ENCODE results near the gene CLIC3. TPM values are rescaled to one million over a fixed set of nuclear protein-coding genes. Genes with fewer than 3 reads are reported as not detected.
A peak's percentile ranks its signal among the peaks of the same experiment; 100 is the strongest.

Gene CLIC3
- polyA plus RNA-seq, 1 donor: not detected

DNA sequence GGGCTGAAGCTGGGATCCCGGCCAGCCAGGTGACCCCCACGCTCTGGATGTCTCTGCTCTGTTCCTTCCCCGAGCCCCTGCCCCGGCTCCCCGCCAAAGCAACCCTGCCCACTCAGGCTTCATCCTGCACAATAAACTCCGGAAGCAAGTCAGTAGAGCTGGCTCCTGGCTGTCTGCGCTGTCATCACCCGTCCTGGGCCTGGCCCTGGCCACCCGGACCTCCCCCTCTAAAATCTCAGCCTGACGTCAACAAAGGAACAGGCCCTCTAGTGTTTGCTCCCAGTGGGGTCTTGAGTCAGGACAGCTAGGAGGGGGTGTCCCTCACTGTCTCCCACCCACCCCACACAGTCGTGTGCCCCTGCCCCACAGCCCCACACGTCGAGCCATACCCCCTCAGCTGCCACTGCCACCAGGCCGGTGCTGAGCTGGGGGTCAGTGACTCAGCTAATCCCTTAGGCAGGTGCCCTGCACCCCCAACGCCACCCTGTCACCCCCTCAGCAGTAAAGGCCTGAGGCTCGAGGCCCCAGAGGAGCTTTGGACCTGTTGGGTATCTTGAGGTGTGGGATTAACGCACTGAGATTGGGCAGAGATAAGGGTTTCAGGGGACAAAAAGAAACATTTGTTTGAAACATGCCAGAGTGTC, 14.7 kb downstream of the CLIC3 start:
- DNase-seq: no peak

DNA sequence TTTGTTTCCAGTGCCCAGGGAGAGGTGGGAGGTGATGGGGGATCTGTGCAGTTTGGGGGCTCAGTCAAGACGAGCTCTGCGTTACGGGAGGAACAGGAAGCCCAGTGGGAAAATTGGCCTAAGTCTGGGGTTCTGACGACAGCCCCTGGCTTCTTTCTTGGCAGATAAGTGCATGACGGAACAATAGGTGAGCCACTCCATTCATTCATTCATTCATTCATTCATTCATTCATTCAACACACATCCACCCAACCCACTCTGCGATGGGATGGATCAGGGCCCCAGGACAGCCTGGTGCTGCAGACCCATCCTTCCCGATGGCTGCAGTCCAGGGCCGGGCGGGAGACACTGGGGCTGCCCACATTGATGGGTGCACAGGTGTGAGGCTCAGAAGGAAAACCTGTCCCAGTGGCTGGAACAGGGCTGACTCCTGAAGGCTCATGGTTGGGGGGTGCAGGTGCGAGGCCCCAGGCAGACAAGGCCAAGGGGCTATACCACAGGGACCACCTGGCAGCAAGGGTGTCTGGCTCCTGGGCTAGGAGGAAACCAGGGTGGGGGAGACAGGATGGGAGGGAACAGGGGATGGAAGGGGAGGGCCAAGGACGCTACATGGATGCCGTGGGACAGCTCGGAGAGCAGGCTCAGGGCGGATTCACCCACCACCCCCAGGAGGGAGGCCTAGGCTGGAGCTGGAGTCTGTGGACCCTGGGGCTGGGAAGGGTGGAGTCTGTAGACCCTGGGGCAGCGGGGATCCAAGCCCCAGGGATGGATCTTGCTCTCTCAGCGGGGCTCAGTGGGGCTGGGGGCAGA, 15.5 kb downstream of the CLIC3 start:
- no peak for DNase-seq

DNA sequence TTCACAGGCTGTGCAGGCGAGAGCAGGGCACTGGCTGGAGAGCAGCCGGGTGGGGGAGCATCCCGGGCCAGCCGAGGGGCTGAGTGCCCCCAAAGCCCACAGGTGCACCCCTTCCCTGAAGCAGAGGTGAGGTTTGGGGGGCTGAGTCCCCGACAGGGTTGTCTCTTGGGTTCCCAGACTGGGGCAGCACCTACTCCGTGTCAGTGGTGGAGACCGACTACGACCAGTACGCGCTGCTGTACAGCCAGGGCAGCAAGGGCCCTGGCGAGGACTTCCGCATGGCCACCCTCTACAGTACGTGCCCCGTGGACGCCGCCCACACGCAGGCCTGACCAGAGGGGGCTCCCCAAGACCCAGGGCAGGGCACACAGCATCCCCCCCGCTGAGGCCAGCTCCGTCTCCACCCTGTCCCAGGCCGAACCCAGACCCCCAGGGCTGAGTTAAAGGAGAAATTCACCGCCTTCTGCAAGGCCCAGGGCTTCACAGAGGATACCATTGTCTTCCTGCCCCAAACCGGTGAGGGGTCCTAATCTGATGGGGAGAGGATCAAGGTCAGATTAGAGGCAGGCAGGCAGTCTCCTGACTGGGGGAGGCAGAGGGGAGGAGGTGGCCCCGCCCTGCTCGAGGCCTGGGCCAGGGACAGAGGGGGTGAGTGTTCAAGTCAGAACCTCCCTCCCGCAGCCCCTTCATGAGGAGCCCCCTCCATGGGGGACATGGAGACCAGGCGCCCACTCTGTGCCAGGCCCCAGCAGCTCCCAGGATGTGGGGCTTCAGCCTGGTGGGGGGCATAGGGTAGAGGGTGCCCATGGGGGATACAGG, 16.4 kb downstream of the CLIC3 start:
- DNase-seq: no peak

DNA sequence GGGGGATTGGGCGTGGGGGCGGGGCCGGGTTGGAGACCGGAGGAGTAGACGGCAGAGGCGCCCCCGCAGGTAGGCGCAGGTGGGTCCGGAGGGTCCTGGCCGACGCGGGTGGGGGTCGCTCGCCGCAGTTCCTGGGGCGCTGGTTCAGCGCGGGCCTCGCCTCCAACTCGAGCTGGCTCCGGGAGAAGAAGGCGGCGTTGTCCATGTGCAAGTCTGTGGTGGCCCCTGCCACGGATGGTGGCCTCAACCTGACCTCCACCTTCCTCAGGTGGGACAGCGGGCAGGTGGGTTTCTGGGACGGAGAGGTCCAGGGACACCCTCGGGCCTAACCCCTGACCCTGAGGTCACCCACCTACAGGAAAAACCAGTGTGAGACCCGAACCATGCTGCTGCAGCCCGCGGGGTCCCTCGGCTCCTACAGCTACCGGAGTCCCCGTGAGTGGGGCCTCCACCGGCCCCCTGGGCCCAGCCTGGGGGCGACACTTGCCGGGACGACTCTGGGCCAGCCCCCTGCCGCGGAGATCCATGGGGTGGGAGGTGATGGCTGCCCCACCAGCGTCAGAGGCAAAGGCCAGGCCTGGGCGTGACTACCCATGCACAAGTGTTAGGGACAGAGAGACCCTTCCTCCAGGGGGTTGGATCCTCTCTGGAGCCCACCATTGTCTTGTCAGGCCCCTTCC, 17.4 kb downstream of the CLIC3 start:
- DNase-seq: no peak

DNA sequence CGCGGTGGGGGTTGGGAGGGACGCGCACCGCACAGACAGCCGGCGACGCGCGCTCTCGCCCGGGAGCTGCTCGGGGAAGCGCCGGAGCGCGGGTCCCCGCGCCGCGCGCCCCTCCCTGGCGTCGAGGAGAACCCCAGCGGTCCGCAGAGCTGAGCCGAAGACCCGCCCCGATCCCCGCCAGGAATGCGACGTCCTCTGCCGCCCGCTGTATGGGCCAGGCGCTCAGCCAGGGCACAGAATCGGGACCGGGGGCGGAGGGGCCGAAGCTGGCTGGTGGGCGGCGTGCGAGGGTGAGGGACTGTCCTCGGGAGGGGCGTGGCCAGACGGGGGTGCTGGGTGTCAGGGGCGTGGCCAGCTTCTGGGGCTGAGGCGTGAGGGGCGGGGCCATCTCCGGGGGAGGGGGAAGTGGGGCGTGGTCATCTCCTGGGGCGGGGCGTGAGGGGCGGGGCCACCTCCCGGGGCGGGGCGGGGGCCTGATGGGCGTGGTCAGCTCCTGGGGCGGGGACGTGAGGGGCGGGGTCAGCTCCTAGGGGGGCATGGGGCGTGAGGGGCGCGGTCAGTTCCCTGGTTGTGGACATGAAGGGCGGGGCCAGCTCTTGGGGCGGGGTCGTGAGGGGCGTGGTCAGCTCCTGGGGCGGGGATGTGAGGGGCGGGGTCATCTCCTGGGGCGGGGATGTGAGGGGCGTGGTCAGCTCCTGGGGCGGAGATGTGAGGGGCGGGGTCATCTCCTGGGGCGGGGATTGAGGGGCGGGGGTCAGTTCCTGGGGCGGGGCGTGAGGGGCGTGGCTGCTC, 18.1 kb downstream of the CLIC3 start:
- peak; percentile 54 for DNase-seq

DNA sequence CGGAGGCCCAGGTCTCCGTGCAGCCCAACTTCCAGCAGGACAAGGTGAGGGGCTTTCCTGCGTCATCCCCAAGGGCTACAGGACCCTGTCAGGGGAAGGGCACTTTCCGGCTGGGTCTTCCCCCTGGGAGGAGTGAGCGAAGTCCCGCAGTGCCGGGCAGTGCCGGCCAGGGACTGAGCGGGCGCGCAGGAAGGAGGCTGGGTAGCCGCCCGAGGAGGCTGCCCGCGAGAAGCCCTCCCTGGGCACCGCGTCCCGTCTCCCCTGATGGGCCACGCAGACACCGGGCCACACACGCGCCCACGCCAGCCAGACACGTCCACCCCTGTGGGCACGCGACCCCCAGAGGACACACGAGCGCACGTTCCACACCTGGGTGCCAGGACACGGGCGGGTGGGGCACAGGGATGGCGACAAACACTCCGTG, 18.7 kb downstream of the CLIC3 start:
- no peak for DNase-seq

DNA sequence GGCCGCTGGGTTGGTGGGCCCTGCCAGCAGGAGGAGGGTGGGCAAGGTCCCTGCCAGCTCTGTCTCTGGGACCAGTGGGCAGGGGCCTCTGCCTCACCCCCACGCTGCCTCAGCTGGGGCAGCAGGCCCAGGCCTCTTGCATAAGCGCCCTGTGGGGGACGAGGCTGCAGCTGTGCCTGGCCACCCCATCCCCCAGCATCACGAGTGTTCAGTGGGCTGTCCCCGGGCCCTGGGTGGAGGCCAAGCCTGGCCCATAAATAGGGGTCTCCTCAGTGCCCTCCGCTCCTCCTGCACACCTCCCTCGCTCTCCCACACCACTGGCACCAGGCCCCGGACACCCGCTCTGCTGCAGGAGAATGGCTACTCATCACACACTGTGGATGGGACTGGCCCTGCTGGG, 19.1 kb downstream of the CLIC3 start, which contains the start of gene PTGDS:
Gene PTGDS (plus strand): TSS at position 282 of the 400 bp plus-strand sequence. CDS start 75 bp downstream, at position 357.
- DNase-seq: no peak

DNA sequence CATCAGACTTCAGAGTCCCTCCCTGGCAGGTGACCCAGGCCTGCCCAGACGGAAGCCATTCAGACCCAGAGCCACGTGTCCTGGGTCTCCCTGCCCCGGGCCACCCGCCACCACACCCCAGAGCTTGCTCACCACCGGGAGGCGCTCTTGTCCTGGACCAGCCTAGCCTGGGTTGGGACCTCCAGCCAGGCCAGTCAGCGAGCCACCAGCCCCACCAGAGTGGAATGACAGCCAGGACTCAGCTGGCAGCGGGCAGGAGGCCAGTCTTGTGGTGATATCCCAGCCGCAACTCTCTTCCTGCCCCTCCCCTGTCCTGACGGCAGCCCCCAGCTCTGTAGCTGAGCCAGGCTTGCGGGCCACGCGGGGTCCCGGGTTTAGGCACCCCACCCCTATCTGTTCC, 20.7 kb downstream of the CLIC3 start:
- no peak for DNase-seq

DNA sequence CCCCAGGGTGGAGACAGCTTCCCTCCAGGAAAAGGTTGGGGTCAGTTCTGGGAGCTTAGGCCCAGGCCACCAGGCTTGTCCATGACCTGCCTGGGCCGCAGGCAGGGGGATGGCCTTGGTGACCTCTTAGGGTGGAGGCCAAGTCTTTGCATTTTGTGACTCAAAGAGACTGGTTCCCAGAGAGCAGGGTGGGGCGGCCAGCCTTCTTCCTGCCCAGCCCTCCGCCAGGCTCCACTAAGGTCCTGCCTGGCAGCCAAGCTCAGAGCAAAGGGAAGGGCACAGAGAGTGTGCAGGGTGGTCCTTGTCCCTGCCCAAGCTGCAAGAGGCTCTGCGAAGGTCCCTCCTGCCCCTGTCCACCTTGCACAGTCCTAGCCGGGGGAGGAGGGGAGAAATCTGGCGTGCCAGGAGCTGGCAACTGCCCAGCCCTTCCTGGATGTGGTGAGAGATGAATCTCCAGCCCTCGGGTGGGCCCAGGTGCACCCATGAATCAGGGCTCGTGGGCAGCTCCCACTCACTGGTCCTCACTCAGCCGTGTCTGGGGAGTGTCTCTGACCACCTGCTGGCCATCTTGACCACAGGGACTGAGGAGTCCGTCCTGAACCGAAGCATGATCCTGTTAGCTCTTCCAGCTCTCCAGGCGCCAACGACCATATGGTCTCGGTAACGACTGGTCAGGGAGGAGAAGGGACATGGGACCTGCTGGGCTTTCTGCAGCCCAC, 21.4 kb downstream of the CLIC3 start:
- no peak for DNase-seq

DNA sequence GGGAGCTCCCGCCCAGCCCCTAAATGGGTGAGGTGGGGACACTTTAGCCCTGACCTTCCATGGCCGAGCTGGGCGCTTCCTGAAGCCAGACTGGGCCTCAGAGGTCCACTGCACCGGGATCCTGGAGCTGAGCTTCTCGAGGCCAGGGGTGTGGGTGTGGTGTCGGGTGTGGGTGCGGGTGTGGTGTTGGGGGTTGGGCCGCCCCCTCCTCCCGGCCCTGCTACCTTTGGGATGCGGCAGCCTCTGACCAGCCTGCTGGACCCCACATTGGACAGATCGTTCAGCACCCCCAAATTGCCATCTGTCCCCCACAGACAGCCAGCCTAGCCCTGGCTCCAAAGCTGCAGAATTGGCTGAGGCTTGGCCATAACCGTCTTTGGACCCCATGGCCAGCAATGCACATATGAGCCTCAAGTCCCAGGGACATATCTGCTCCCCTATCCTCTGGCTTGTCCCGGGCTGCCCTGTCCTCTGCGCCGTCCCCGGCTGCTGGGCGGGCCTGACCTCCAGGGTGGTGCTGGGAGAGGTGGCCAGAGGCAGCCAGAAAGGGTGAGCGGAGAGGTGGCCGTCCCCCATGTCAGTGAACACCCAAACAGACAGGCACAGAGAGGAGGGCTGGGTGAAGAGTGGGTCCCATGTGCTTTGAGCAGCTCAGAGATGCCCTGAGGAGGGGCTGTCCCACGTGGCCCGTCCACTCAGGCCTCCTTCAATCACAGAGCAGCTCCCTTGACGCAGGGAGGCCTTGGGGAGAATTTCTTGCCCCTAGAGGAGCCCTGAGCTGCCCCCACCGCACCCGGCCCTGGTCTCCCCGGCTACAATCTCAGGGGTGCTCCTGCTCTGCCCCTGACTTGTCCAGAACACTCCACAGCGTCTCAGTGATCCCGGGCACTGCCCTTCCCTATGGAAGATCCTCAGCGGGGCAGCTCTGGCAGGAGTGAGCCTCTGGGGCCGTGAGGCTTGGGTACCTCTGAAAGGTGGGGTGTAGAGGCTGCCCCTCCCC, 22.4 kb downstream of the CLIC3 start:
- DNase-seq: no peak

DNA sequence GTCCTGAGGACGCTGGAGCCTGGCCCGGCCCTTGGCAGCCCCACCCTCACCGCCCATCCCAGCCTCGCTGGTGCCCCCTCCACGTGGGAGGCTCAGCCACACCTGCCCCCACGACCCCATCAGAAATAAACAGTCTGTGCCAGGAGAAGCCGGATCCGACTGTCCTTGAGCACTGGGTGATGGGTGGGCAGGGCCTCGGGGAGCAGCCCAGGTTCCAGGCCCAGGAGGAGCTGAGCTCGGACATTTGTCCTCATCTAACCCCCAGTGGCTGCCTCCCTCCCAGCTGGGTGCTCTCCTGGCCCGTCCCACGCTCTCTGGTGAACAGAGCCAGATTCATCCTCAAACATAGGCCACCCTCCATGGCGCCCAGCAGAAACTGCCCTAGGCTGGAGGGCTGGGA, 23.6 kb downstream of the CLIC3 start:
- DNase-seq: no peak

DNA sequence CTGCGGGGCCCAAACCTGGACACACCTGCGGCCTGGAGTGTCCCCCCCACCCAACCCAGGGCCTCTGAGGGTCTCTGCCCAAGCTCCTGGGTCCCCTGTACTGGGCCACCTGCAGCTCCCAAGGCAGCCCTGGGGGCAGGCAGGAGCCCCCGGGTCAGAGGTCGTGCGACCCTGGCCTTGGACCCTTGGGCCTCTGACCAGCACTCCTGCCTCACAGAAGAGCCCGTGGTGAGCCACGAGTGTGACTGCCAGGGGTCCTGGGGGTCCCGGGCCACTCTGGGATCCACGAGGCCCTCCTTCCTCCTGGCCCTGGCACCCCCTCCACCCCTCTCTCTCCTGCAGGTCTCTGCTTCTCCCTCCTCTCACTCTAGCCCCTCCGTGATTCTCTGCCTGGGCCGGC, 24.0 kb downstream of the CLIC3 start:
- DNase-seq: no peak

DNA sequence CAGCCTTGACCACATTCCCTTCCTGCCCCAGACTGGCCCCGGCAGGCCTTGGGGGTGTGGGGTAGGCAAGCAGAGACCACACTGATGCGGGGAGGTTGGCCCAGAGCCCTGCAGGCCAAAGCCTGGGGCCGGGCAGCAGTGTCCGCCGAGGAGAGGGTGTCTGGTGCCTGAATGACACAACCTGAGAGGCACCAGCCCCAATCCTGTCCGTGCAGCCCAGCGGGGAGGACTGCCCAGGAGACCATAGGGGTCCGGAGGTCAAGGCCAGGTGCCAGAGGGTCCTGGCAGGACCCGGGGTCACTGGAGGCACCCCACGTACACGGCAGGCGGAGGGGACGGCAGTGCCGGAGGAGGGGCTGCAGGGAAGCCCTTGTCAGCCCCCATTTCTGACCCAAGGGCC, 24.6 kb downstream of the CLIC3 start:
- DNase-seq: no peak

DNA sequence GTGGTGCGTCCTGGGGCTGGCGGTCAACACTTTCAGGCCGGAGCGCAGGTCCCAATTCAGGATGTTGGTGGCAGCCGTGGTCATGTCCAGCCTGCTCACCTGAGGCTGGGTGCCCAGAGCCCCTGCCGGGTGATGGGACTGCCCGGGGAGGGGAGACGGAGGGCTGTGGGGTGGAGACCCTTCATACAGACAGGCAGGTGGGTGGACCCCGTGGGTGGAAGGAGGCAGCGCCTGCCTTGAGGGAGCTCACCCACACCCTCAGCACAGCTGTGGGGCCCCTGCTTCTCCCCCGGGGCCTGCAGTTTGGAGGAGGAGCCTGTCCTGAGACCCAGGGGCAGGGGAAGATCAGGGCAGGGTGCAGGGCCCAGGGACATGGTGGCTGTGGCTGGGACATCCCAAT, 26.0 kb downstream of the CLIC3 start:
- DNase-seq: no peak

DNA sequence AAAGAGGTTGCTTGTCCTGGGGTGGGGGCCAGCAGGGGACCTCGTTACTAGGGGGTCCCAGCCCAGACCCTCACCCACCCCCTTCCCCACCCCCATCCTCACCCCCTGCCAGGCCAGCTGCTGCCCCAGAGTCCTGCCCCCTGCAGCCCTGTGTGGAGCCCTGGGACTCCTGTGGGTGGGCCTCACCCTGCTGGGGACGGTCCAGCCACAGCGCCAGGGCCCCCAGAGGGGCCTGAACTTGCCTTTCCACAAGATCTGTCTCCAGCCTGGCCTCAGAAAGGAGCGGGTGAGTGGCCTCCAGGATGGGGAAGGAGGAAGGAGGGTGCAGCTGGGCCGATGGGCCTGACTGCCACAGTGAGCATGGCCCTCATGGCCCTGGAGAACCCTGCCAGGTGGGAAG, 26.6 kb downstream of the CLIC3 start:
- no peak for DNase-seq

DNA sequence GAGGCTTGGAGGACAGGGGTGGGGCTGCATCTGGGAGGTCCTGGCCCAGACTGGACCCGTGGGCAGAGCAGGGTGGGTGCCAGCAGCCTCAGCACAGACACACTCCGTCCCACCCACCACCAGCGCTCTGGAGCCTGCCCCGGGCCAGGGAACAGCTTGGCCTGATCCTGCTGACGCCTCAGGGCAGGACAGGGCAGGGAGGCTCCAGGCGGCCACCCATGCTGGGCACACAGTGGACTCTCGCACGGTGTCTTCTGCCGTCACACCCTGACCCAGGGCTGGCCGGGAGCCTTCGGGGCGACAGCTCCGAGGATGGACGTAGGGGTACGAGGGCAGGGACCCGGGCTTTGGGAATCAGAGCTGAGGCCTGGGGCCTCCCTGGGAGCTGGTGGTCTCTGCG, 27.2 kb downstream of the CLIC3 start:
- DNase-seq: no peak

DNA sequence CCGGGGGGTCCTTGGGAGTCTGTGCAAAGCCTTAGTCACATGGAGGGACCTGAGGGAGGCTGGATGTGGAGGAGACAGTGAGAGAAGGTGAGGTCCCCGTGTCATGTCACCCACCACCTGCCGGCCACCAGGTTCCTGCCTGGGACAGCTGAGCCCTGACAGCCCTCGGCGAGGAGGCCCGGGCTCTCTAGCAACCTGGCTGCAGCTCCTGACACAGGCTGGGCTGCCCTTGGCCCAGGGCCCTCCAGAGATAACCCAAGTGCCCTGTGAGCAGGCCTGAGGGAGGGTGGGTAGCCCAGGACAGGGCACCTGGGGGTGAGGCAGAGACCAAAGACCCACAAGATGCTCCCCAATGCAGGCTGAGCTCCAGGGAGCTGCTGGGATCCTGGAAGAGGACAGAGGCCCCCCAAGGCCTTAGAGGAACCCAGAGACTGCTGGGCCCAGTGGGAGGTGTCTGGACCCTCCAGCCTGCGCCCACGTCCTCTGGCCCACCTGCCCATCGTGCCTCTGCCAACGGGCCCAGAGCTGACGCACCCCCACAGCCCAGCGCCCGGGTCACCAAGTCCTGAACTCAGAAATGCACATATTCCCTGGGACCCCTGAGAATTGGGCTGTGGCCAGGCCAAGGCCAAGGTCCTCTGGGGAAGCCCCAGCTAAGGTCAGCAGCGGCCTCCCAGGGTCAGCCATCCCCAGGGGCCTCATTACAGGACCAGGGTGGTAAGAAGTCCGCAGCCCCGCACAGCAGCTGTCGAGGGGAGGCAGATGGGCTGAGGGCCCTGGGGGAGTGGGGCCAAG, 27.8 kb downstream of the CLIC3 start:
- DNase-seq: no peak

DNA sequence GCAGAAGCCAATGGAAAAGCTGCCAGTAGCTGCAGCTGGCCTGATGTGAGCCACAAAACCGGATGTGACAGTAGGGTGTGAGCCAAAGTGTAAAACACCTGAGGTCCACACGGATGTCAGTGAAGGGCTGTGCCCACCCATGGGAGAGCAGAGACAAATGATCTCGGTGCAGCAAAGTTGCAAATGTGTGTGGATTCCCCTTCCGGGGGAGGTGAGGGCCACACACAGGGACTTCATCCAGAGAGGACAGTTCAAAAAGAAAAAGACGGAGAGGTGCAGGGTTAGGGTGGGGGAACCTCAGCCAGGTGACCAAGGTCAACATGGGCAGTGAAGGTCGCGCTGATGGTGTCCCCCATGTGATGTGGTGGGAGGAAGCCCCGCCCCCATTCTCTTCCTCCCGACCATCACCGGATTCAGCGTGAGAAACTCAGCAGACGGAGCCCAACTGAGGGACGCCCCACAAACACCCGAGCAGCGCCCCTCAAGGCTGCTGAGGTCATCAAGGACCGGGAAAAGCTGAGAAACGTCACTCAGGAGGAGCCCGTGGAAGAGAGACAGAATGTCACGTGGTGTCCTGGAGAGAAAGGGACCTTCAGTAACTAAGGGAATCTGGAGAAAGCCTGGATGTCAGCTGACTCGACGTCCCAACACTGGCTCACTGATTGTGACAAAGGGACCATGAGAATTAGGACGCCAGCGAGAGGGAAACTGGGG, 30.4 kb downstream of the CLIC3 start:
- DNase-seq: no peak

Measured in left kidney (tissue), 2 donors.